Stimulated activated CD8-positive, alpha-beta memory T cell treated with anti-CD3 and anti-CD28 coated beads, Interleukin-7, amount 100 ng/mL, for 24 hours (primary cell): ENCODE results near the gene MACROD2.
"Not testable (repeated sequence)": the region's sequence is repeated elsewhere in the genome, so short reads cannot be mapped to it uniquely, and the experiment has no call there.

ENCODE experiments used
- DNase-seq: peaks from one replicate; pipeline ENCODE4 v3.0.0-alpha.2; 2020; ENCODE audit warnings: low read depth

The MACROD2 gene

DNA sequence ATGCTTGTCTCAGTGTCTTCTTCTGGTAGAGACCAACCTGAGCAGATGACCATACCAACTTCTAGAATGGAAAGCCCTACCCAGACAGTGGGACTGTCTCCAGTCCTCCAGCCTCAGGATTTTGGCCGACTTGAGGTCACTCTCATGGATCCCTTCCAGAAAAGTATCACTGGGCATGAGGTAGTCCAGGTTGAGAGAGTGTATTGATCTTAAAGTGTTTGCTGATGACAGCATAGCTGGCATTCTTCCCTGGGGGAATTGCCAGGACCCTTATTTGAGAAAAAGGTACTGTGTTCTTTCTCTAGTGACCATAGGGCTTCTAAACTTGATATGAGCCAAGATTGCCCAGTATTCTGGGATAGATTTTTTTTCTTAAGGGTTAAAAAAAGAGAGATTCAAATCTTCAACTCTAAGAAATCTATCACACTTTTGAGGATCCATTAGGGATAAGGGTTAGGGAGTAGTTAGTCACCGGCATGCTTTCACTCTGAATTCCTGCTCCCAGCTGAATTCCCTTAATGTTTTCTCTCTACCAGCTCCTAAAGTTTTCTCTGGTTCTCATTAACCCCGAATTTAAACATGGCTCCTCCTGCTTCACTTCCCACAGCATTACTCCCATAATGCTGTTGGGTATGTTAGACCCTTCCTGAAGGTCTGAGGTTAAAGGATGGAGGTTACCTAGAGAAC, 415.7 kb downstream of the MACROD2 start:
- no peak for DNase-seq

DNA sequence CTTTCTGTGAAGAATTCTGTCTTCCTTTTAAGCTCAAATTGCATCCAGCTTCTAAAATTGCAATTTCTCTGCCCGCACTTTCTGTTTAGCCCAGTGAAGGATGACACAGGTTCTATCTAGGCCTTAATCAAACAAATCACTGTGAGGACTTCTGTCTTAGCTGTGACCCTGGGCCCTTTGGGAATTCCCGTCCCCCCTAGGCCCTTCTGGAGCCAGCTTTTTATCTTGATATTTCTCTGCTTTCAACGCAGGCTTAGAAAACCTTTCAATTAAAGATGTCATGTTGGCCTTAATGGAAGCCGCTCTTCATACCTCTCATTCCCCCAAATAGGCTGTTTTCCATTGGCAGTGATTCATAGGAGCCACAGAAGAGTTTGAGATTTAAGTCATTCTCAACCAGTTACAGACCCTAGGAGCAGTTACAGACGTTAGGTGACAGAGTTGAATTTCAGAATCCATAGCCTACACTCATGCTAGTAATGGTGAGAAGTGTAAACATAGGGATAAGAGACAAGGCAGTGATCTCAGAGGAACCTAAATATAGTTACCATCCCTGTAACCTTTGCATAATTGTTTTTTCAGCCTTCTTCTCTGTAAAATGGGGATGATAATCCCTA, 416.9 kb downstream of the MACROD2 start:
- no peak for DNase-seq

DNA sequence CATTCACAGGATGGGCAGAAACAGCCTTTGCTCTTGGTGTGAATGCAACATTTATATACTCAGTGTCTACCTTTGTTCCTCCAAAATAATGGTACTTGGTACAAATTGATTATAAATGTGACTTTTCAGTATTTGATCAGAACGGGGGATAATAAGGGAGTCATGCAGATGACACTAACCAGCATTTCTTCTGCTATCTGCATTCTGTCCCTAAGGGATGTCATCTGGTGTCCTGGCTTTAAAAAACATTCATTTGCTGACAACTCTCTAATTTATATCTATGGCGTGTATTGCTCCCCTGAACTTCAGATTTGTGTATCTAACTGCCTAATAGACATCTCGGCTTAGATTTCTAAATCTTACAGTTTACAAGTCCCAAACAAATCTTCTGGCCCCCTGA, 418.5 kb downstream of the MACROD2 start:
- no peak for DNase-seq

DNA sequence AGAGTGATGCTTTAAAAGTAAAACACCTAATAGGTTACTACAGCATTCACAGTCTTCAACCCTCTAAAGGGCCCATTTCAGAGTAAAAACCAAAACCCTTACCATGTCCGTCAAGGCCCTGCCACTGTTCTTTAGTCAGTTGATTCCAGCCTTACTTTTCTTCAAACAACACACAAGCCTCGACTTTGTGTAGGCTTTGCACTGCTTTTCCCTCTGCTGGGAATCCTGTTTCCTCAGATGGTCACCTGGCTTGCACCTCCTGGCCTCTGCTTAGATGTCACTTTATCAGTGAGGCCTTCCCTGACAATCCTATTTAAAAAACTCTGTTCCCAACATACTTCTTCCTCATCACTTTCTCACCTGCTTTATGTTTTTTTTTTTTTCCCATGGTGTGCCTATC, 419.2 kb downstream of the MACROD2 start:
- no peak for DNase-seq

DNA sequence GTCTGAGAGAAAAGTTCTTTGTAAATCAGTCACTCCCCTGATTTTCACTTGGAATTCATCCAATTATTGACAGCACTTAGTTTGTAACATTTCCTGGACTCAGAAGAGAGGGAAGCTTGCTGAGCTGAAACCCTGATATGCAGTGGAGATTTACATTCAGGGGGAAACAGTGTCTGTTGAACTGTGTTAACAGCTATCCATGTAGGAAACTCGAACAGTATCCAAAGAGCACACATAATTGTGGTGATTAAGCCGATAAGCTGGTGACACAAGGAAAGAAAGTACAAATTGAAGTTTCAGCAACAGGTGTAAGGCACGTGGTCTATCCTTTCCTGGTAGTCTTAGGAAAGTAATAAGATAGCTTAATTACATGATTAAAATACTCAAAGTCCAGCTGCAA, 420.2 kb downstream of the MACROD2 start:
- no peak for DNase-seq

DNA sequence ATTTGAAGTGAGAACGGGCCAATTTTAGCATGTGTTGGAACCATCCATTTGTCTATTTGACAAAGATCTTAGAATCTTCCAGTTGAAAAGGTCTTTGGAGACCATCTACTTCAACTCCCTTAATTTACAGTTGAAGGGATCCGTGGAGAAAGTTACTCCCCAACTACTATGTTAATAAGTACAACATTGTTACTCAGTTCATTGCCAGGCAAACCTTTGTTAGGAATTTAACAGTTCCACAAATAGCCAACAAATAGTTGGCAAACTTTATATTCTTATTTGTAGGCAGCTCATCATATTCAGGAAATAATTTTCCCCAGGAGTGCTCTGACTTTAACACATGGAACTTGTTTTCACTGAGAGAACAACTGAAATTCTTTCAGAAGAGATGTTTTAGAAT, 423.1 kb downstream of the MACROD2 start:
- no peak for DNase-seq

DNA sequence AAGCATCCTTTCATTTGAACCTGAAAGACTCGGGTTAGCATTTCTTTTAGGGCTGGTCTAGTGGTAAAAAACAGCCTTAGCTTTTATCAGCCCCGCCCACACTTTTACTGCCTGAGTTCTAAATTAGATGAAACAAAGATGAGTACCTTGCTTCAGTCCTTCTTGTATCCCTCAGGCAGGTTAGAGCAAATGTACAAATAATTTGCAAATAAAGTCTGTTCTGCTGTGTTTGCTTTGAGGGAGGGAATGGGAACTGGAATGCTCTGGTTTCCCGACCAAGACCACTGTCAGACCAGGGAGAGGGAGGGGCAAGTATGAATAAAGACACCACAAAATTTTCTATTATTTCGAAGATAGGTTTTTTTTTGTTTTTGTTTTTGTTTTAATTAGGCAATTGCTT, 427.6 kb downstream of the MACROD2 start:
- no peak for DNase-seq

DNA sequence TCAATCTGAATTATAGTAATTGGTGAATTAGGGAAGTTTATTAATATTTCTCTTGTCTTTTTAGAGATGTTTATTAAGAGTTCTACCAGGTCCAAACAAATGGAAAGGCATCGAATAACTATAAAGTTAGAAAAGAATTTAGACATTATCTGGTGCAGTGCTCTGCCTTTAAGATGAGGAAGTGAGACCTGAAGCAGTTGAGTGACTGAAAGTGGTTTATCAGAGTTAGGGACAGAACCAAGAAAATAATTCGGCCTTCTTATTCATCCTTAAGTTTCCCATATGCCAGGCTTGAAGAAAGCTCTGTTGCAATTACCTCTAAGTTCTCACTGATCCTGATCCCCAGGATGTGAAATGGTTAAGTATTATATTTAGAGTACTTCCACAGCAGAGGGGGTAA, 436.3 kb downstream of the MACROD2 start:
- no peak for DNase-seq

DNA sequence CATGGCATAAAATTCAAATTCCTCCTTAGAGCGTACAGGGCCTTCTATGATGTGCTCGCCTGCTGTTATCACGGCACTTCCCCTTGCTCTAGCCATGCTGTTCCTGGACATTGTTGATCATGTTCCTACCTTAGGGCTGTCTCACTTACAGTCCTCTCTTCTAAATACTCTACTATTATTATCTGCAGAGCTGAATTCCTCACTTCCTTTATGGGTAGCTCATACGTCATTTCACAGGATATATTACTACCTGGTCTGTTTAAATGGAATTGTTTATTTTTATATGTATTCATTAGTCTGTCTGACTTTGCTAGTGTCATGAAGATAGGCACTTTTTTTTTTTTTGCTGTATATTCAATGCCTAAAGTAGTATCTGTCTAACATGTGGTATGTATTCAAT, 436.8 kb downstream of the MACROD2 start:
- no peak for DNase-seq

DNA sequence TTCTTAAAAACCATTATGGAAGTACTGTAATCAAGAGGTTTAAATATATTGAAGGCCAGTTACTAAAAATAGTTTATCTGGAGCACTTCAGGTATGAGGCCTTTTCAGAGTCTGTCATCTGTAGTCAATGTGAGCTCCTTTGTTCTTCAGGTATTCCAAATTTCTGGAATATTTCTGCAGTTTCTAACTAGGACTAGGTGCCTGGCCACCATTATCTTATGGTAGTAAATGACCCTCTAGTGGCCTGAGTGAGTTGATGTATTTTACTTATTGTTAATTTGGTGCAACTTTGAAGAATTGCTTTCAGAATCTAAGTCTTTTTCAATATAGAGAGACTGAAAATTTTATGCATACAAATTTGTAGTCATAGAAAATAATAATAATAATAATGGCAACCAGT, 437.3 kb downstream of the MACROD2 start:
- DNase-seq: no peak

DNA sequence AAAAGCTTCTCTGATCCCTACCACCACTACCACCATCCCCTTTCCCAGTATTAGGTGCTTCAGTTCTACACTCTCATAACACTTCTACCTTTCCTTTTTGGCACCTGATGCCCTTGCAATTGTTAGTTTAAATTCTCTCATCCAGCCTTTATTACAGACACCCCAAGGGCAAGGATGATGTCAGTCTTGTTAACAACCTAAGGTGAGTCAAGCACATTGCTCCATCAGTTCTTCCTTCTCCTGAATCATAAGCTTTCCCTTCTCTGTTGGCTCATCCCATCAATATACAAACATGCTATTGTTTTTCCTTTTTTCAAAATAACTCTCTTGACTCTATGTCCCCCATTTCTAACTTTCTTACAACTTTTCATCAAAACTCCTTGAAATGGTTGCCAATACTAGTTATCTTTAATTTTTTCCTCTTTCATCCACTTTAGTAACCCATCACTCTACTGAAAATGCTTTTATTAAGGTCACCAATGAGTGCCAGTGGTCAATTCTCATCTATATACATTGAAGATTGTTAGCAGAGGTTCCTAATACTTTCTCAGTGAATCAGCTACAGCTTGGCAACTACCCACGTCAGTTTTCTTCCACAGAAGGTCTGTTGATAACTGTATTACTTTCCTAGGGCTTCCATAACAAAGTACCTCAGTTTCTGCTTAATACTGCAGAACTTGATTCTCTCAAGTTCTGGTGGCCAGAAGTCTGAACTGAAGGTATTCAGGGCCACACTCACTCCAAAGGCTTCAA, 439.2 kb downstream of the MACROD2 start:
- no peak for DNase-seq

DNA sequence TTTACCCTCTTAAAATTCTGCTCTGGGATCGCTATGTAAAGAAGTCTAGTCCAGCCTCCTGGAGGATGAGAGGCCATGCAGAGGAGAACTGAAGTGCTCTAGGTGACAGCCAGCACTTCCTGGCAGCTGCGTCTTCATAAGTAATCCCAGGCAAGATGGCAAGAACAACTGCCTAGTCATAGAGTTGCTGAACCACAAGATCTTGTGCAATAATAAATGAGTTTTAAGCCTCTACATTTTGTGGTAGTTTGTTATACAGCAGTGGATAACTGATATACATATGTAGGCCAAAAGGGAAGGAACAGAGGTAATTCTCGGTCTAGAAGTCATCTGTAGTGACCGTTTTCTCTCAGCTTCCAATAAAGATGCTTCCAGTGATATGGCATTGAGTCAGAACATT, 445.9 kb downstream of the MACROD2 start:
- no peak for DNase-seq

DNA sequence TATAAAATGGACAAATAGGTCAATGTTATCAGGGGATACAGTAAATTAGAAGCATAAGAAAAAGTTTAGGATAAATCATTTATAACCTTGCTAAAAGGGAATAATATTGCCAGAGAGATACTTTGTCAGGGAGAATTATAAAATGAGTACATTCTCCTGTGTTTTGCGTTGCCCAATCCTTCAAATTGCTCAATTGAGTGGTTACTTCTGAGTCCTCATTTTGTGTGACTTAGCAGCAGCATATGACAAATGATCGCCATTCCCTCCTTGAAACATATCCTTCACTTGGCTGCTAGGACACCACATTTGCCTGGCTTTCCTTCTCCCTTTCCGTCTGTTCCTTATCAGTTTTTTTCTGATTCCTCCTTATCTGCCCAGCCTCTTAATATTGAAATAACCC, 448.8 kb downstream of the MACROD2 start:
- DNase-seq: no peak

DNA sequence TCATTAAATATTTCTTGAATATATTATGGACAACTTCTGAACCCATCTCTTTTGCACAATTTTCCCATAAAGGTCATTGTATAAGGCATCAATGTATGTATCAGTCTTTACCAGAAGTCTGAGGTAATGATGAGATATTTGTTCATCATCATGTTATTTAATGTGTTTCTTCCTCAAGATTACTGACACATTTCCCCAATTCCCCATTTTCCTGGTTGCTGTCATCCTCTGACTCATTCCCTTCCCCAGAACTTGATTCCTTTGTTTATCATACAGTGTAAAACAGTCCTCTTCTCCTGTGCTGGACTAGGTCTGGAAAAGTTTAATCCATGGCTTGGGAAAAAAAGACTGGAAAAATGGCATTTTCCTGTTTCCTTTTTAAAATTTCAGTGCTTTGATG, 450.0 kb downstream of the MACROD2 start:
- no peak for DNase-seq

DNA sequence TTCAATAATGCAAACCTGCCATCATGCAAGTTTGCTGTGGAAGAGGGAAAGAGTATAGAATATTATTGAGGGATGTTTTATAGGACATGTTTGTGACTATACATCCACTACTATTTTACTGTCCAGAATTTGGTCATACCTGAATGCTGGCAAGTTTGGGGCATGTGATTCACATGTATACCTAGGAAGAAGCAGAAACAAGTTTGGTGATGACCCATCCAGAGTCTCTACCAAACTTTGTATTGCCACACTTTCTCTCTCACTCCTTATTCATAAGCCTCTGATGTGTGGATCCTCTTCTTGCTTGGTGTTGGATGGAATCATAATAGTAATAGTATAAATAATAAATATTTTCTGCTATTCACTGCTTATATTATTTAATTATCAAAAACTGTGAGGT, 450.6 kb downstream of the MACROD2 start:
- no peak for DNase-seq

DNA sequence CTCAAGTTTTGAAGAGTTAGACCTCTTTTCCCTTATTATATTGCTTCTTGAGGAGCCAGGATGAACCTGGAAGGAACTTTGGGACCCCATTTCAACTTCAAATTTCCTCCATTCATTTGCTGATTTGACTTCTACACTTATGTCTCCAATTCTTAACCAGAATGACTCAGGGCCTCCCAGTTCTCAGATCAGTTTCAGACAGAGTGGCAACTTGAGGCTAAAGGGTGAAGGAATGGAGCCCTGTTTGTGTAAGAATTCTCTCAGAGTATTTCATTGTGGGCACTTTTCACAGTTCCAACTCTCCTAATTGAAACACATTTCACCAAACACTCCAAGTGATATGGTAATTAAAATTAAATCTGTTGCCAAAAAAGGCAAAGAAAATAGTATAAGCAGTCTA, 451.1 kb downstream of the MACROD2 start:
- DNase-seq: no peak

DNA sequence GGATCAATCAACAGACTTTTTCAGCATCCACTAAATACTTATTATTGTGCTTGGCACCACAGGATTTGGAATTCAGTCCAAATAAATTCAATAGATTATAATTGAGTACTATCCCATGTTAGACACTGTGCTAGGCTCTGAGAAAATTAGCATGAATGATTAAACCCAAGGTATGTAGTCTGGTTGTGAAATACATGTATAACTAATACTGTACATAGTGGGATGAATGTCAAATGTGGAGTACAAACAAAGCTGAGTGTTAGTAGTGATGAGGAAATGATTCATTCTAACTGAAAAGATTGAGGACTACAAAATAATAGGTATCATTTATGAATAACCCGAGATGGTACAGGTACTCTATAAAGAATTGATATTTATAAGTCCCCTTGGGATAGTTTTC, 454.0 kb downstream of the MACROD2 start:
- DNase-seq: no peak

DNA sequence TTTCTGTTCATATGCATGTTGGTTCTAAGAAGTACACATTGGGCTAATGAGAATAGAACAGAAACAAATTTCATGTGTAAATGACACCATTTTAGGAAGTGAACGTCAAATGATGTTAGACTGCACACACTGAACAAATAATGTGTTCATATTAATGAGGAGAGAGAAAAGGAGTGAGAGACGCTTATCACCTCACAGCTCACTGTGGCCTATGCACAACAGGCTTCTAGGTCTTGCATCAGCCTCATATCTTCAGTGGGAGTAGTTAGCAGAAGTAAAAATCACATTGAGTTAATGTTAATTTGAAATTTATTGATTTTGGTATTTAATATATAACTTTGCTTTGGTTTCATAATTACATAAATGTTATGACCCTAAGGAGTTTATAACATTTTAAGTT, 454.9 kb downstream of the MACROD2 start:
- no peak for DNase-seq

DNA sequence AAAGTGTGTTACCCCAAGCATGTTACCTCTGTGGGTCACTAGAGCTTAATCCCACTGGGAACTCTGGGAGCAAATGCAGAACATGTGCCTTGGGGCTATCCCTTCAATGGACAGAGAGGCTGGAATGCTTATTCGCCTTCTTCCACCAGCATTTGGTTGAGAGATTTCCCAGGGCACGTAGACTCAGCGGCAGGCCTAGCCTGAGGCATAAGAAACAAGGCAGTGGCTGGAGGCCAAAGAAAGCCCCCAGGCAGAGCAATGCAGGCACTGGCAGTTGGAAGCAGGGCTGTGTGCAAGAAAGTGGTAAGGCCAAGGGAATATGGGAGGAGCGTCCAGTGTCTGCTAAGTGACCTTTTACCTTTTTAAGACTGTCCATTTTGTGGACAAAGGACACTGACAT, 456.1 kb downstream of the MACROD2 start:
- DNase-seq: no peak

DNA sequence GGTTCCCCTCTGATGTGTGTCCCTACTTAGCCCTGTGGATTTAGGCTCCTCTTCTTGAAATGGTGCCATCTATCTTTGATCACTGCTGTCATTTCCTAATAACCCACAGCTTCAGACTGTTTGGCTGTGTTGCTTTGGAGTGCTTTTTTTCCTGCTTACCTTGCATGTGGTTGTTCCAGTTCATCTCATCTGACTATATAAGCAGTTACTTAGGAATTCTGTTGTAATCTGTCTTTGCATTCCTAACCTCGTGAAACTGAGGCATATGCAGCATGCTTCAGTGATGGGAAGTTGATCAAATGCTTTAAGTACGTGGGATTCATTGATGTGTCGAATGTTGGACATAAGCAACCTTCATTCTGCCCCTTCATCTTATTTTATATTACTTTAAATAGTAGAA, 457.9 kb downstream of the MACROD2 start:
- no peak for DNase-seq

DNA sequence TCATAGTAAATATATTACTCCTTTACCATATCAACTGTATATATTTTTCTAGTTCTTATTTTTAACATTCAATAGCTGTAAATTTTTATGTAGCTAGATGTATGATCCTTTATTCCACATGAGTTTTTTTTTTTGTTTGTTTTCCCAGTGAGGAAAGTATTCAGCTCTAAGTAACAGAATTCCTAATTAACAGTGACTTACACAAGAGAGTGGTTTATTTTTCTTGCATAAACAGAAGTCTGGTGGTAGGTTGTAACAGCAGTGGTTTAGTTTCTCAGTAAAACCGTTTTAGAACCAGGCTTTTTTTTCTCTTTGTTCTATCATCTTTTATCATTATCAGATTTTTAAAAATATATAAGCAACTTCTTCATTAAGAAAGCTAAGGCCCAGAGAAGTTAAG, 459.0 kb downstream of the MACROD2 start:
- DNase-seq: no peak

DNA sequence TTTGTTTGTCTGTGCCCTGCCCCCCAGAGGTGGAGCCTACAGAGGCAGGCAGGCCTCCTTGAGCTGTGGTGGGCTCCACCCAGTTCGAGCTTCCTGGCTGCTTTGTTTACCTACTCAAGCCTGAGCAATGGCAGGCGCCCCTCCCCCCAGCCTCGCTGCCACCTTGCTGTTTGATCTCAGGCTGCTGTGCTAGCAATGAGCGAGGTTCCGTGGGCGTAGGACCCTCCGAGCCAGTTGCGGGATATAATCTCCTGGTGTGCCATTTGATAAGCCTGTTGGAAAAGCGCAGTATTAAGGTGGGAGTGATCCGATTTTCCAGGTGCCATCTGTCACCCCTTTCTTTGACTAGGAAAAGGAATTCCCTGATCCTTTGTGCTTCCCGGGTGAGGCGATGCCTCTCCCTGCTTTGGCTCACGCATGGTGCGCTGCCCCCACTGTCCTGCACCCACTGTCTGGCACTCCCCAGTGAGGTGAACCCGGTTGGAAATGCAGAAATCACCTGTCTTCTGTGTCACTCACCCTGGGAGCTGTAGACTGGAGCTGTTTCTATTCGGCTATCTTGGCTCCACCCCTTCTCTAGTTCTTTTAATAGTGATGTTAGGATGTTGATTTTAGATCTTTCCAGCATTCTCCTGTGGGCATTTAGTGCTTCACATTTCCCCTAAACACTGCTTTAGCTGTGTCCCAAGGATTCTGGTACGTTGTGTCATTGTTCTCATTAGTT, 471.9 kb downstream of the MACROD2 start:
- not testable (repeated sequence) for DNase-seq
